GM12878 (cell line): Measurements from ENCODE around the gene PRKG1. TPM values are rescaled to one million over a fixed set of nuclear protein-coding genes. Genes with fewer than 3 reads are reported as not detected.

Experiments
- ATAC-seq: fragments of 200-7000 bp; cut with Tn5 transposase; 3 replicates; pipeline ENCODE4 v1.9.1; 2020; ENCODE audit warnings: mild to moderate bottlenecking, moderate library complexity
- BruUV-seq: library from RNA; stranded (reverse); fragments of 400-500 nt; replicated peaks from 2 replicates; lab custom pipeline; 2021; lab: Mats Ljungman, UMichigan
- CTCF ChIA-PET: fragments of 300-600 bp; sonication (Branson Sonifier 250); formaldehyde crosslinking; extraction: SDS; loops from one replicate; lab custom pipeline; 2021; ENCODE audit warnings: inconsistent platforms; lab: Yijun Ruan, JAX
- POLR2A ChIA-PET: fragments of 350-600 bp; formaldehyde crosslinking; extraction: SDS; loops from one replicate; lab custom pipeline; 2021; ENCODE audit warnings: inconsistent platforms; lab: Charles Lee
- RAD21 ChIA-PET: fragments of 300-600 bp; sonication (Branson Sonifier 250); formaldehyde crosslinking; loops from one replicate; lab custom pipeline; 2023; ENCODE audit warnings: antibody characterized with exemption; ENCODE audit not compliant: unreplicated experiment; lab: Charles Lee
- SMC1A ChIA-PET: fragments of 300-600 bp; sonication (Branson Sonifier 250); formaldehyde crosslinking; loops from one replicate; lab custom pipeline; 2023; ENCODE audit not compliant: unreplicated experiment, uncharacterized antibody; lab: Charles Lee
- DNase-seq: peaks from one replicate; pipeline ENCODE4 v3.0.0-alpha.2; 2011; ENCODE audit warnings: low read depth, low spot score
- FAIRE-seq: peaks from 3 replicates; lab custom pipeline; 2011; peaks lifted over from hg19 to GRCh38; lab: Jason Lieb, UNC
- H2AFZ ChIP-seq: 2 replicates; pipeline ENCODE4 v1.6.0; 2011; ENCODE audit warnings: low read depth, low read length, control low read depth; ENCODE audit not compliant: control insufficient read depth
- H3K27ac ChIP-seq: 2 replicates; pipeline ENCODE4 v1.5.1; 2011; ENCODE audit warnings: control low read depth; ENCODE audit not compliant: control insufficient read depth, insufficient read depth
- H3K27me3 ChIP-seq, 2 experiments: replicated peaks in 1 of 2; 2 replicates each; pipeline versions ENCODE4 v1.6.0 to v1.6.1; 2011; ENCODE audit warnings: low read length in 1 of 2; ENCODE audit not compliant: control insufficient read depth in 2 of 2, insufficient read depth in 2 of 2
- H3K36me3 ChIP-seq, 2 experiments: 2 replicates each; pipeline ENCODE4 v1.5.1; 2011; ENCODE audit warnings: low read length in 1 of 2; ENCODE audit not compliant: control insufficient read depth in 2 of 2, insufficient read depth in 2 of 2
- H3K4me1 ChIP-seq: 2 replicates; pipeline ENCODE4 v1.6.1; 2011; ENCODE audit warnings: mild to moderate bottlenecking, low read length, moderate library complexity, mixed read lengths; ENCODE audit not compliant: control insufficient read depth, insufficient read depth
- H3K4me2 ChIP-seq: 2 replicates; pipeline ENCODE4 v1.6.0; 2011; ENCODE audit warnings: control low read depth; ENCODE audit not compliant: control insufficient read depth, insufficient read depth
- H3K4me3 ChIP-seq: fragments of 200-600 bp; sonication (generic); 2 replicates; pipeline ENCODE4 v1.5.1; 2016
- H3K79me2 ChIP-seq: 2 replicates; pipeline ENCODE4 v1.6.0; 2011; ENCODE audit warnings: low read length; ENCODE audit not compliant: control insufficient read depth, insufficient read depth
- H3K9ac ChIP-seq: 2 replicates; pipeline ENCODE4 v1.8.0; 2011; ENCODE audit warnings: low read length, control low read depth, mixed read lengths; ENCODE audit not compliant: control insufficient read depth, insufficient read depth
- H3K9me3 ChIP-seq: replicated peaks from 3 replicates; pipeline ENCODE4 v1.5.1; 2011; ENCODE audit warnings: mild to moderate bottlenecking, low read length; ENCODE audit not compliant: control insufficient read depth, insufficient read depth
- H4K20me1 ChIP-seq: 2 replicates; pipeline ENCODE4 v1.6.0; 2011; ENCODE audit not compliant: control insufficient read depth, insufficient read depth
- JUNB ChIP-seq: IDR thresholded peaks from 2 replicates; pipeline ENCODE4 v1.6.1; 2016; ENCODE audit warnings: antibody characterized with exemption, mild to moderate bottlenecking
- NFYB ChIP-seq: IDR thresholded peaks from 2 replicates; pipeline ENCODE4 v1.6.1; 2011; ENCODE audit warnings: low read depth, mild to moderate bottlenecking, low read length, improper control_type of control experiment, moderate library complexity; ENCODE audit not compliant: insufficient read depth
- PRDM15 ChIP-seq: fragments of 450-650 bp; formaldehyde crosslinking; IDR thresholded peaks from 2 replicates; pipeline ENCODE4 v1.4.0; 2020; ENCODE audit warnings: mild to moderate bottlenecking, moderate library complexity
- TBL1XR1 ChIP-seq: IDR thresholded peaks from 2 replicates; pipeline ENCODE4 v1.6.1; 2012; ENCODE audit warnings: low read depth, low read length, improper control_type of control experiment
- WGBS: methylation state at CpG from one replicate; pipeline ENCODE4 v1.1.6; 2016; ENCODE audit warnings: low lambda C conversion rate; ENCODE audit not compliant: insufficient replicate concordance, insufficient coverage; ENCODE audit errors: missing lambda C conversion rate; 5-methylcytosine and 5-hydroxymethylcytosine counted together
- in situ Hi-C: fragments of 300-500 bp; cut with MboI; formaldehyde crosslinking; loops from 9 replicates; pipeline ENCODE4 v1.14.3; 2018; ENCODE audit warnings: mixed read lengths
- intact Hi-C: fragments of 100-400 bp; cut with micrococcal nuclease; formaldehyde crosslinking; loops from one replicate; pipeline ENCODE4 v1.14.2; 2022; ENCODE audit not compliant: unreplicated experiment
- polyA plus RNA-seq, 11 experiments: library from polyadenylated mRNA; depleted of rRNA in 4 of 11; unstranded in 6 of 11; stranded (reverse) in 5 of 11; fragments of >200 nt; fragmentation: Nextera tagmentation in 4 of 11; fragmentation: Illumina TruSeq in 1 of 11; extraction: Ambion mirVana in 4 of 11; extraction: Trizol in 1 of 11; gene quantifications; 1 replicate in 1 of 11; 2 replicates in 10 of 11; pipeline versions ENCODE4 v1.2.1 to v1.2.3, GENCODE V29; 2011 to 2016; ENCODE audit warnings: inconsistent platforms in 2 of 11, missing spikeins in 2 of 11, low read depth in 1 of 11
- total RNA-seq, 4 experiments: library from RNA; depleted of rRNA in 3 of 4; stranded (reverse); fragments of >200 nt in 3 of 4; fragmentation: Illumina TruSeq in 1 of 4; extraction: Trizol in 1 of 4; gene quantifications; 2 replicates each; pipeline versions ENCODE4 v1.2.1 to v1.2.3, GENCODE V29; 2013 to 2021

The PRKG1 gene
- total and polyA plus RNA-seq, 10 of the 15 experiments (the other 5 are each of a cell fraction or from before 2014, with no cell fraction given) = 0.04 to 0.05 TPM; not detected in 8

- no peak overlapping the region for H3K9ac ChIP-seq
- intact Hi-C loops (no loop called here), in situ Hi-C loops (no loop called here)
- H3K27ac ChIP-seq = no peak overlapping the region
- BruUV-seq = no TSS peak
- TF ChIP-seq PRDM15 (CRISPR knock-in tag) (no peak), NFYB (no peak), TBL1XR1 (no peak), JUNB (no peak)
- no peaks in the 10 kb centered on the region for H3K9me3 ChIP-seq
- no peak overlapping the region for H2AFZ ChIP-seq
- H3K36me3 ChIP-seq = no peaks in the 10 kb centered on the region
- no peak overlapping the region for H3K4me2 ChIP-seq
- DNase-seq = no peak
- no peak for FAIRE-seq
- ChIA-PET SMC1A (no interaction called here), RAD21 (no interaction called here), POLR2A (no interaction called here), CTCF (no interaction called here)
- no peak overlapping the region for H3K4me3 ChIP-seq
- ATAC-seq = no peak
- 5% methylated on average over 1 of the region's 1 CpG for WGBS
- H3K4me1 ChIP-seq = no peaks in the 10 kb centered on the region
- no peaks in the 10 kb centered on the region for H4K20me1 ChIP-seq
- no peaks in the 10 kb centered on the region for H3K79me2 ChIP-seq
- no peaks in the 10 kb centered on the region for H3K27me3 ChIP-seq
Observed at GRCh38 chr10:51430506-51430905, 356.2 kb downstream of the PRKG1 start.
